Stimulated activated CD8-positive, alpha-beta memory T cell treated with anti-CD3 and anti-CD28 coated beads, Interleukin-2, amount 100 ng/mL, for 1 hour (primary cell): ENCODE data around the gene CDH12.
"Not testable (repeated sequence)": the region's sequence is repeated elsewhere in the genome, so short reads cannot be mapped to it uniquely, and the experiment has no call there.

ENCODE experiments used
- DNase-seq, 2 donors: peaks; one replicate each; pipeline ENCODE4 v3.0.0-alpha.2; 2020; ENCODE audit warnings: low read depth in 2 of 2

The CDH12 gene

DNA sequence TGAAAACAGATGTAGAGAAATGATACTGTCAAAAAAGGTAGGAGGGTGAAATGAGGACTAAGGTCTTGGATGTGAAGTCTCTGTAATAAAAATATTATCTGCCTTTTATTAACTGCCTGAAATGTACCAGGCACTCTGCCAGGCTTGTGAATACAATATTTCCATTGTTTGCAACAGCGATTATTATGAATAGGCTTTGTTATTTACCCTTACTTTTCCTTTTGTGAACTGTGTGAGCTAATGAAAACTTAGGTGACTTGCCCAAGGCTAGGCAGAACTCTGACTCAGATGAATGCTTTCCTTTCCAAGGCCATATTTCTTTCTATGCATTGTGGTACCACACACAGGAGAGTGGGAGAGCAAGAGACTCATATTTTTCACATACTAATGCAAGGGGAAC, 204.1 kb downstream of the CDH12 start:
- DNase-seq: no peak

GRCh38 chr5:22644859-22645258, 208.3 kb downstream of the CDH12 start:
- DNase-seq: no peak

DNA sequence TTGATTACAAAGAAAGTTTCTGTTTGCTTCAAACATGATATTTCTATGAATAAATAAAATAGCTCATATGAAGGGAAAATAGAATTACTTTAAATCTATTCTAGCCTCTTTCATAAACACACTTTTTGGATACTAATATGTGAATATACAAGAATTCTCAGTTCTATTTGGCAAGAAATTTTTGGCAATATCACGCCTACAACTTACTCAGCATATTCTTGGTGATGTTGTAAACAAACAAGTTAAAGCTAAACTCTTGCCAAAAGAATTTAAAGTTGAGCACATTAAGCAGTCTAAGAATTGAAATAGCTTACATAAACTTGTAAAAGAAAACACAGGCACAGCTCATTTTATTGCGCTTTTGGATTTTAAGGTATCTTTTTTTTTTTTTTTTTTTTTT, 209.8 kb downstream of the CDH12 start:
- DNase-seq: no peak

GRCh38 chr5:22631683-22632082, 221.5 kb downstream of the CDH12 start:
- DNase-seq: no peak

GRCh38 chr5:22627029-22627428, 226.1 kb downstream of the CDH12 start:
- DNase-seq: no peak

GRCh38 chr5:22625451-22625850, 227.7 kb downstream of the CDH12 start:
- DNase-seq: no peak

- DNase-seq: no peak
Measured at GRCh38 chr5:22621084-22621483, 232.1 kb downstream of the CDH12 start.

GRCh38 chr5:22615964-22616363, 237.2 kb downstream of the CDH12 start:
- DNase-seq: no peak

DNA sequence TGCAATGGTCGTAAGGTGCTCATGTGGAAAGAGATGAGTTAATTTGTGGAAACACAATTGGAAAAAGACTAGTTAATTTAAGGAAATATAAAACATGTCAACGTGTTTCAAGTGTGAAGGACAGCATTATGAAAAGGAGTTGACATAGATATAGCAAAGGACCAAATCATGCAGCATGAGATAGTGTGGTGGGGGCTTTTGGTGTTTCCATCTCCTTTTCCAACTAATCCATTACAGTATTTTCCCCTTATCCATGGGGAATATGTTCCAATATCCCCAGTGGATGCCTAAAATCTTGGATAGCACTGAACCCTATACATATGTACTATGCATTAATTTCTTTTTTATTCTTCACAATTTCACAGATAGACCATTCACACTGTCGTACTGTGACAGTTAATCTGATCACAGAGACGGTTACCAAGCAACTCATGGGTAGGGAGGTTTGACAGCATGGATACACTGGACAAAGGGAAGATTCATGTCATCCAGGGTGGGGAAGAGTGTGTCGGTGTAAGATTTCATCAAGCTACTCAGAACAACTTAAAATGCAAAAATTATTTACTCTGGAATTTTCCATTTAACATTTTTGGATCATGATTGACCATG, 238.6 kb downstream of the CDH12 start:
- no peak for DNase-seq

DNA sequence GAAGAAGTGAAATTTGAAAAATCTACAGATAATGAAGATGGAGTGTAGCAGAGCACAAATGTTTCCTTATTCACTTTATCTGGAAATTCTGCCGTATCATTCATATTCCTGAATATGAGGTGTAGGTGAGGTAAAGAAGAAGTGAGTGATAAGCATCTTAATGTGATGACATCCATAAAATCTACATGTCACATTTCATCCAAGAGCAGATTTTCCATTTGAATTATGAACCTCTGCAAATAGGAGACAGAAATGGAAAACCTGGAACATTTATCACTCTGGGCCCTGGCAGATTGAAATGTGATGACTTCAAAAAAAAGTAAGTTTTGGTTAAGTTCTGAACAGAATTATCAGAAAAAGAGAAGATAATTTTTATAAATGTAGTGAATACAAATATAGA, 240.2 kb downstream of the CDH12 start:
- no peak for DNase-seq

- DNase-seq: no peak
Measured at GRCh38 chr5:22611327-22611726, 241.8 kb downstream of the CDH12 start.

GRCh38 chr5:22607498-22607897, 245.6 kb downstream of the CDH12 start:
- not testable (repeated sequence) for DNase-seq

DNA sequence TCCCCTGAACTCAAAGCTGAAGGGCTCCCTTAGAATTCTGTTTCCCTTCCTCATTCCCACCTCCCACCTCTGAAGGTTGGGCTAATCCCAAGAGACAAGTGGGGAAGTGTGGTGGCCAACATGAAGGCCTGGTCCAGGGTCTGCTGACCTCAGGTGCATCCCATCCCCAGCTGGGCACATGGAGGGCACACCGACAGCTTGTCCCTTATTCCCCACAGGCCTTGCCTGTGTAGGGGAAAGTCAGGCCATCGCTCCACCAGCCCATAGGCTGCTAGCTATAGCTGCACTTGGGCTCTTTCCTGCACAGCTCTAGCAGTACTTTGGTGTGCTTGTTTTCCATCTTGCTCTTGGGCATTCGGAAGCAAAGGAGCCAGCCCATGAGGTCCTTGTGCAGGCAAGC, 247.7 kb downstream of the CDH12 start:
- DNase-seq: no peak

- DNase-seq: no peak
Measured at GRCh38 chr5:22604711-22605110, 248.4 kb downstream of the CDH12 start.

DNA sequence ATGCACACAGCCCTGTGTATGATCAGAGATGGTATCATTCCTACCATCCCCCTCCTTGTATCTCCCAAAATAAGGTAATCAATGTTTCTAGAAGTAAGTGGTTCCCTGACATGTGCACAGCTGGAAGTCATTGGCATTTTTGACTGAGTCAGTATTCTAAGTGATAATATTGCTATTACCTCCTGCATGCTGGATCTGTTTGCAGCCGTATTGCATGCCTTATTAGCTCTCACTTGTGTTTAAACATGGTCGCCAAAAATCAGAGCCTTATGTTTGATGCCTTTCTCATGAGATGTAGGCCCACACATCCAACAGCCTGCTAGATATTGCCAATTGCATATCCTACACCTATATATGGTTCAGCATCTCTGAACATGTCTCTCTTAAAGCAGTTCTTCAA, 254.3 kb downstream of the CDH12 start:
- DNase-seq: no peak

DNA sequence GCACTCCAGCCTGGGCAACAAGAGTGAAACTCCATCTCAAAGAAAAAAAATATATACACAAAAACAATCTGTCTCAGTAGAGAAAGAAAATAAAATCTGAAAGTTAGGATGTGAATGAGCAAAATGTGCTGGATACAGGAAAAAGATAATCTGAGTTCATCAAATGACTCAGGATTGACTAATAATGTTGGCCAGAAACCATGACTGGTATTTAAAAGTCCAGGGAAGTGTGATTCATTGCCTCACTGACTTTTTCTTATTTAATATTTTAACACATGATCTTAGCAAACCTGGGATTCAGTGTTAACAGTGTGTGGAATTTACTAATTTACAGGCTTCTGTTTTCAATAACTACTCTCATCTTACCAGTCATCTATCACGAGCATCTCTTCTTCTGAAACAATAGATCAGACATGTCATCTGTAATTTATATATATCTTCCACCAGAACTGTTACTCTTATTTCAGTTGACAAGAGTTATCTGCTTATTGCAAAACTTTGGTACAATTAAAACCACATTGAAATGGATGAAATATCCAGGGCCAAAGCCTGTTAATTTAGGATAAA, 256.7 kb downstream of the CDH12 start:
- DNase-seq: no peak

- no peak for DNase-seq
Measured at GRCh38 chr5:22594491-22594890, 258.7 kb downstream of the CDH12 start.

DNA sequence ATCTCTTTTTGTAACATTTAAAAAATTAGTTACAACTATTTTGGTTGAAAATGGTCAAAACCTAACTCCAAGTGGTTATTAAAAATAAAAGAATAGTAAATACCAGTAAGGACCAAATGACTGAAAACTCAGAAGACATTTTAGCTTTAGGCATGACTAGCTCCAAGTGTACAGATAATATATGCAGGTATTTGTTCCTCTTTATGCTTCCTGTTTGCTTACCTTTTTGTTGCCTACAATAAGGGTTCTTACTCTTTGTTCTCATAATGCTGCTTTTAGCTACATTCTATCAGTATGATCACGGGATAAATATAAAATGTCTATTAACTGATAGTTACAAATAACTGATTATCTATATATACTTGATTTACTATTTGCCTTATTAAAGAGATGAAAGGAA, 259.6 kb downstream of the CDH12 start:
- no peak for DNase-seq

GRCh38 chr5:22591461-22591860, 261.7 kb downstream of the CDH12 start:
- DNase-seq: no peak

GRCh38 chr5:22590677-22591268, 262.4 kb downstream of the CDH12 start:
- no peak for DNase-seq

DNA sequence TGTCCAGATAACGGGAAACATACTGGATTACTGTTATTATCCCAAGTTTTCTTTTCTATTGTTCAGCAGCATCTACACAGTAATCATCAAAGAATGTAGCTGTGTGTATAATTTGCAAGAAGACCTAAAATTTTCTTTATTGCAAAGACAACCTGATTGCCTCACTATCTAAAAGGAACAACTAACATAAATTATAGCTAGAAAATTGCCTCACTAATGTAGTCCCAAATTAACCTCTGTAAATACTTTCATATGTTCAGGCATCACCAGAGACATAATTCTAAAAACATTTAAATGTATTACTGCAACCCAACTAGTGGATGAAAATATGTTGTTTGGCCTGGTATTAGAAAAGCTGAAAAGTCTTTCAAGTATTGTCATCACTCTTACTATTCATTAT, 275.4 kb downstream of the CDH12 start:
- no peak for DNase-seq

DNA sequence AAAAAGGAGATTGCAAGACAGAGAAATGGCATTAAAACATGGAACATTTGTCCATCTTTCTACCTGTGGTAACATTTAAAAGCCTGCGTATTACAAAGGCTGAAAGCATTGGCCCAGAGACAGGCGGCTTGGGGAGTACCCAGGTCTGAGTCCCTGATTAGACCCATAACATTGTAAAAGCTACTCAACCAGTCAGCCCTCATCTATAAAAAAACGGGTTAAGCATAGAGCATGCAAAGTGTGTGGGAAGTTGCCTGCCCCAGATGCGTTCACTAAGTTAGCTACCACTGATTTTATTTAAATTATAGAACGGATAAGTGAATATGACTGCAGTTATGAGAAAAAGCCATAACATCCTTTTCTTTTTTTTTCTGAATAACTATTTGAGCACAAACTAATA, 276.1 kb downstream of the CDH12 start:
- DNase-seq: no peak

DNA sequence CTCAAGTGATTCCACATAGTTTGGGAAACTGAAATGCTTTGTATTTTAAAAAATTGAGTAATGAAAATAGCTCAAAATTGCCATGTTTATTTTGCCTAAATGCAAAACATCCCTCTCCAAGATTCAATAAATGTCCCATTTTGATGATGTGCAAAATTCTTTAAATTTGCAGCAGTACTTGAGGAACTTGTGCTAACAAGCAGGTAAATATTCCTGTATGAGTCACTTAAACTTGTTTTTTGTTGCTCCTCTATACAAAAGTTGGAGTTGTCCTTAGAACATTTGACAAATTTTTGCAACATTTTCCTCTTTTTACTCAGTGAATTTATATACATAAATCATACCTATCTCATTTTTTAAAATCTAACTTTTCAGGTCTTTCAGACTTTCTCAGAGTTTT, 280.2 kb downstream of the CDH12 start:
- no peak for DNase-seq

GRCh38 chr5:22567983-22568382, 285.2 kb downstream of the CDH12 start:
- no peak for DNase-seq
